ENCODE results near the gene PLEKHM3. TPM values are rescaled to one million over a fixed set of nuclear protein-coding genes. Genes with fewer than 3 reads are reported as not detected.
A peak's percentile ranks its signal among the peaks of the same experiment; 100 is the strongest.

Gene PLEKHM3
- total and polyA plus RNA-seq, 4 donors, result 3.0 to 18.3 (median 5.5) TPM

- Histone ChIP-seq H3K27me3 (ENCODE audit: control insufficient read depth in 4 of 4, insufficient read depth in 4 of 4, low read length in 3 of 4) (no peaks in the 10 kb centered on the region), H3K9ac (ENCODE audit: low read depth in 1 of 2, low read length in 2 of 2) (peak overlapping the region in 1 of 2 donors; percentile 12), H3K4me1 (ENCODE audit: control insufficient read depth in 4 of 4, insufficient read depth in 4 of 4, low read length in 3 of 4) (peaks cover 6 to 42% (median 23%) of the 10 kb centered on the region in 4 donors), H3K9me3 (ENCODE audit: control insufficient read depth in 4 of 4, low read length in 3 of 4) (no peaks in the 10 kb centered on the region), H3K36me3 (ENCODE audit: control insufficient read depth in 4 of 4, insufficient read depth in 3 of 4, low read depth in 1 of 4, low read length in 3 of 4) (no peaks in the 10 kb centered on the region), H3K27ac (ENCODE audit: low read depth in 1 of 2, low read length in 2 of 2) (peak overlapping the region; percentile 72 to 80), H3K4me3 (ENCODE audit: low read depth in 1 of 3, low read length in 3 of 3) (no peak overlapping the region)
- WGBS, result 18% methylated on average over 3 of the region's 3 CpGs
- no peak for DNase-seq (ENCODE audit: low spot score)
- TF ChIP-seq TAF1 (conservative IDR thresholded peaks at IDR 0.05) (peak; percentile 31), FOXA2 (IDR thresholded peaks at IDR 0.05) (peak; percentile 67), RAD21 (IDR thresholded peaks at IDR 0.05) (peak; percentile 47 to 57), MAX (IDR thresholded peaks at IDR 0.05) (no peak), FOXA1 (IDR thresholded peaks at IDR 0.05) (peak; percentile 54), GABPA (IDR thresholded peaks at IDR 0.05 in 1 of 2, conservative IDR thresholded peaks at IDR 0.05 in 1 of 2) (no peak), NR2F2 (IDR thresholded peaks at IDR 0.05) (no peak), REST (IDR thresholded peaks at IDR 0.05) (peak; percentile 54), HNF4A (conservative IDR thresholded peaks at IDR 0.05) (peak; percentile 42 to 60), CTCF (IDR thresholded peaks at IDR 0.05; ENCODE audit: low read depth, low read length, missing input control) (no peak), ZBTB33 (IDR thresholded peaks at IDR 0.05) (no peak), ATF3 (IDR thresholded peaks at IDR 0.05) (peak; percentile 72), SP1 (IDR thresholded peaks at IDR 0.05) (peak; percentile 67), RXRA (IDR thresholded peaks at IDR 0.05) (peak; percentile 48 to 66), YY1 (IDR thresholded peaks at IDR 0.05) (no peak), JUND (IDR thresholded peaks at IDR 0.05) (peak in 1 of 2 donors; percentile 6), EGR1 (IDR thresholded peaks at IDR 0.05; ENCODE audit: low read depth in 2 of 2) (peak in 1 of 2 donors; percentile 20), HNF4G (IDR thresholded peaks at IDR 0.05) (peak; percentile 21)
These were observed 224.1 kb downstream of the PLEKHM3 start for GRCh38 chr2:207801259-207801658.

All from liver (tissue), 9 donors.